ENCODE measurements around the gene LHFPL6.

DNA sequence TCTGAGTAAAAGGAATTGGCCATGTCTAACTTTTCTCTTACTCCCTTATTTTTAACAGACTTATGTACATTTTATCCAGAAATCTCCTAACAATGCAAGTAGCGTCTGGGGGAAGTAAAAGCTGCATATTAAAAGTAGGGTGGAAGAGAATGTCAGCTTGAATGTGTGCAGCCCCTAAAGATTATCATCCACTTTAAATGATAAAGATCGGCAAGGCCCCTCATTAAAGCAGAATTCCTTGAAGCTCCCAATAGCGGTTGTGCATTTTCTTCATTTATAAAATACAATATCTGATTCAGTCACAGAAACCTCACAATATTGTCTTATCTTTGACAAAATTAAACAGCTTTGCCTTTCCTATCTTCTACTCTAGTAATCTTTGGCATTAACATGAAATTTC lies 184.6 kb downstream of the LHFPL6 start:
- TF ChIP-seq EZH2 (IDR thresholded peaks at IDR 0.05; ENCODE audit: insufficient read depth, poor library complexity, severe bottlenecking) (no peak), EZH2phosphoT487 (IDR thresholded peaks at IDR 0.05; ENCODE audit: insufficient read depth, low read depth) (no peak)

Data from GM23248 (cell line).